K562 (cell line): ENCODE measurements around the gene ZYG11A. TPM values are rescaled to one million over a fixed set of nuclear protein-coding genes. Genes with fewer than 3 reads are reported as not detected.

Source experiments
- ATAC-seq: fragments of 200-7000 bp; cut with Tn5 transposase; 3 replicates; pipeline ENCODE4 v1.9.1; 2020; ENCODE audit warnings: moderate library complexity
- BruUV-seq: library from RNA; stranded (reverse); fragments of 400-500 nt; replicated peaks from 2 replicates; lab custom pipeline; 2021; lab: Mats Ljungman, UMichigan
- CTCF ChIA-PET: fragments of 300-600 bp; formaldehyde crosslinking; extraction: SDS; loops from one replicate; lab custom pipeline; 2021; ENCODE audit warnings: low intra/inter-chr PET ratio; lab: Yijun Ruan, JAX
- POLR2A ChIA-PET: fragments of 300-600, 350-650 bp; sonication (Branson Sonifier 250); formaldehyde crosslinking; extraction: SDS; loops from one replicate; lab custom pipeline; 2021; ENCODE audit warnings: antibody characterized with exemption, inconsistent platforms; lab: Yijun Ruan, JAX
- DNase-seq, 4 experiments: peaks; one replicate each; pipeline versions ENCODE4 v3.0.0 to v3.0.0-alpha.2; 2011 to 2018; ENCODE audit warnings: low spot score in 3 of 4, mixed read lengths in 3 of 4; ENCODE audit errors: extremely low read depth in 1 of 4
- FAIRE-seq: peaks from 2 replicates; lab custom pipeline; 2011; peaks lifted over from hg19 to GRCh38; lab: Jason Lieb, UNC
- H2AFZ ChIP-seq: 2 replicates; pipeline ENCODE4 v1.6.0; 2011; ENCODE audit warnings: low read depth, low read length, control low read depth, inconsistent platforms
- H3K27ac ChIP-seq: fragments of 200-600 bp; 3 replicates; pipeline ENCODE4 v1.8.0; 2011; ENCODE audit warnings: low read depth, mild to moderate bottlenecking, control low read depth, inconsistent platforms, low read length, moderate library complexity, mixed read lengths; ENCODE audit errors: extremely low read depth
- H3K27me3 ChIP-seq, 2 experiments: fragments of 300-600 bp in 1 of 2; 2 replicates in 1 of 2; 3 replicates in 1 of 2; pipeline versions ENCODE4 v1.6.0 to v1.8.0; 2011; ENCODE audit warnings: inconsistent platforms in 2 of 2, low read length in 2 of 2, mild to moderate bottlenecking in 1 of 2, mixed read lengths in 1 of 2, moderate library complexity in 1 of 2; ENCODE audit not compliant: control insufficient read depth in 2 of 2, insufficient read depth in 2 of 2
- H3K36me3 ChIP-seq: fragments of 300-600 bp; 3 replicates; pipeline ENCODE4 v1.8.0; 2011; ENCODE audit warnings: mild to moderate bottlenecking, low read length, inconsistent platforms; ENCODE audit not compliant: control insufficient read depth, insufficient read depth
- H3K4me1 ChIP-seq, 2 experiments: fragments of 200-600 bp in 1 of 2; replicated peaks in 1 of 2; 2 replicates in 1 of 2; 3 replicates in 1 of 2; pipeline versions ENCODE4 v1.5.1 to v1.8.0; 2011; ENCODE audit warnings: inconsistent platforms in 2 of 2, low read length in 2 of 2, mild to moderate bottlenecking in 1 of 2, mixed read lengths in 1 of 2, moderate library complexity in 1 of 2; ENCODE audit not compliant: control insufficient read depth in 2 of 2, insufficient read depth in 2 of 2
- H3K4me2 ChIP-seq: 2 replicates; pipeline ENCODE4 v1.6.1; 2011; ENCODE audit warnings: low read length, control low read depth, inconsistent platforms, mixed read lengths; ENCODE audit not compliant: insufficient read depth
- H3K4me3 ChIP-seq: fragments of 200-600 bp; sonication (generic), shearing (Covaris generic); 2 replicates; pipeline ENCODE4 v1.5.1; 2016; ENCODE audit warnings: control low read depth, inconsistent platforms
- H3K79me2 ChIP-seq: fragments of 200-600 bp; 3 replicates; pipeline ENCODE4 v1.8.0; 2011; ENCODE audit warnings: low read length, inconsistent platforms; ENCODE audit not compliant: control insufficient read depth, insufficient read depth
- H3K9ac ChIP-seq, 2 experiments: 2 replicates each; pipeline versions ENCODE4 v1.6.0 to v1.6.1; 2011; ENCODE audit warnings: low read depth in 2 of 2, low read length in 2 of 2, control low read depth in 1 of 2, inconsistent platforms in 1 of 2, mild to moderate bottlenecking in 1 of 2, mixed read lengths in 1 of 2; ENCODE audit not compliant: insufficient read depth in 1 of 2
- H3K9me1 ChIP-seq: one replicate; pipeline ENCODE4 v1.6.0; 2011; ENCODE audit warnings: inconsistent platforms, mild to moderate bottlenecking, low read length, moderate library complexity; ENCODE audit not compliant: control insufficient read depth, insufficient read depth
- H3K9me3 ChIP-seq: replicated peaks from 2 replicates; pipeline ENCODE4 v1.5.1; 2011; ENCODE audit warnings: low read depth, low read length, inconsistent platforms; ENCODE audit not compliant: control insufficient read depth, insufficient read depth
- H4K20me1 ChIP-seq: replicated peaks from 2 replicates; pipeline ENCODE4 v1.6.1; 2011; ENCODE audit warnings: low read length, inconsistent platforms, mixed read lengths; ENCODE audit not compliant: control insufficient read depth, insufficient read depth
- ATF3 ChIP-seq, 2 experiments: fragments of 450-650 bp in 1 of 2; sonication (generic) in 1 of 2; formaldehyde crosslinking in 1 of 2; IDR thresholded peaks in 1 of 2; conservative IDR thresholded peaks in 1 of 2; 2 replicates each; pipeline versions ENCODE4 v1.6.1 to v1.8.1; 2016 to 2023; ENCODE audit warnings: mild to moderate bottlenecking in 2 of 2, moderate library complexity in 2 of 2, inconsistent platforms in 1 of 2, missing genetic modification reagents in 1 of 2
- BCL6 ChIP-seq: fragments of 250-450 bp; sonication (Bioruptor Pico); IDR thresholded peaks from 2 replicates; pipeline ENCODE4 v1.4.0; 2020
- KDM5B ChIP-seq: fragments of 200-600 bp; sonication (generic); IDR thresholded peaks from 2 replicates; pipeline ENCODE4 v1.6.1; 2012; ENCODE audit warnings: low read depth, mild to moderate bottlenecking, moderate library complexity, low read length, control low read depth, inconsistent platforms; ENCODE audit not compliant: insufficient replicate concordance
- MYNN ChIP-seq, 2 experiments: sonication (generic); formaldehyde crosslinking in 1 of 2; IDR thresholded peaks; 2 replicates each; pipeline versions ENCODE4 v1.5.0 to v1.6.1; 2016 to 2020; ENCODE audit warnings: antibody characterized with exemption in 1 of 2, missing genetic modification reagents in 1 of 2
- NR2C2 ChIP-seq, 2 experiments: fragments of 200-800 bp in 1 of 2; sonication (Bioruptor generic) in 1 of 2; sonication (generic) in 1 of 2; formaldehyde crosslinking in 1 of 2; IDR thresholded peaks; 2 replicates each; pipeline versions ENCODE4 v1.6.1 to v1.8.0; 2016 to 2022; ENCODE audit warnings: mild to moderate bottlenecking in 1 of 2, missing compliant biosample characterization in 1 of 2, missing genetic modification characterization in 1 of 2, missing genetic modification reagents in 1 of 2
- NRF1 ChIP-seq, 2 experiments: fragments of 450-650 bp; IDR thresholded peaks in 1 of 2; conservative IDR thresholded peaks in 1 of 2; 2 replicates each; pipeline ENCODE4 v1.6.1; 2014; ENCODE audit warnings: mild to moderate bottlenecking in 2 of 2
- OTX1 ChIP-seq: fragments of 450-650 bp; formaldehyde crosslinking; IDR thresholded peaks from 2 replicates; pipeline ENCODE4 v1.4.0; 2022; ENCODE audit warnings: mild to moderate bottlenecking
- SIN3B ChIP-seq: fragments of 450-650 bp; IDR thresholded peaks from 2 replicates; pipeline ENCODE4 v1.6.1; 2017; ENCODE audit warnings: low read depth, mild to moderate bottlenecking, moderate library complexity
- ZNF707 ChIP-seq: fragments of 250-450 bp; sonication (Bioruptor Pico); conservative IDR thresholded peaks from 2 replicates; pipeline ENCODE4 v1.8.0; 2022; ENCODE audit warnings: inconsistent platforms, mild to moderate bottlenecking, moderate library complexity
- WGBS: fragments of 100-300 bp; shearing (Covaris generic); methylation state at CpG from one replicate; pipeline ENCODE4 v1.1.6; 2016; ENCODE audit warnings: low coverage, mixed read lengths; ENCODE audit not compliant: insufficient coverage; ENCODE audit errors: missing lambda C conversion rate; 5-methylcytosine and 5-hydroxymethylcytosine counted together
- in situ Hi-C: fragments of 300-500 bp; cut with MboI; formaldehyde crosslinking; loops from 4 replicates; pipeline ENCODE4 v1.15.0; 2018; ENCODE audit warnings: inconsistent platforms, mixed read lengths
- intact Hi-C: fragments of 100-400 bp; cut with micrococcal nuclease; formaldehyde crosslinking; loops from 2 replicates; pipeline ENCODE4 v1.14.2; 2022
- polyA plus RNA-seq, 8 experiments: library from polyadenylated mRNA; depleted of rRNA in 4 of 8; stranded (reverse) in 5 of 8; unstranded in 3 of 8; fragments of >200 nt; fragmentation: Nextera tagmentation in 2 of 8; fragmentation: Illumina TruSeq in 1 of 8; extraction: Ambion mirVana in 2 of 8; extraction: Trizol in 1 of 8; gene quantifications; 2 replicates each; pipeline versions ENCODE4 v1.2.1 to v1.2.3, GENCODE V29; 2011 to 2014; ENCODE audit warnings: inconsistent platforms in 1 of 8, missing spikeins in 1 of 8
- total RNA-seq, 7 experiments: library from RNA; depleted of rRNA in 6 of 7; stranded (reverse); fragments of >200 nt in 6 of 7; fragmentation: Illumina TruSeq in 2 of 7; extraction: Trizol in 2 of 7; gene quantifications; 2 replicates each; pipeline versions ENCODE4 v1.2.1 to v1.2.3, GENCODE V29; 2011 to 2021; ENCODE audit warnings: low replicate concordance in 1 of 7
- TF ChIP-seq, protein P1 (sequence below): conservative IDR thresholded peaks from 2 replicates; pipeline ENCODE4 v1.6.1; 2011; ENCODE audit warnings: low read depth, mild to moderate bottlenecking, low read length; ENCODE audit not compliant: control insufficient read depth
- TF ChIP-seq, protein P2 (sequence below): fragments of 250-450 bp; sonication (Bioruptor Pico); IDR thresholded peaks from 2 replicates; pipeline ENCODE4 v1.5.0; 2021; ENCODE audit warnings: mild to moderate bottlenecking, moderate library complexity
- TF ChIP-seq, protein P3 (sequence below): fragments of 450-650 bp; IDR thresholded peaks from 2 replicates; pipeline ENCODE4 v1.6.1; 2016; ENCODE audit warnings: mild to moderate bottlenecking

The ZYG11A gene
- total and polyA plus RNA-seq, 9 of the 15 experiments (the other 6 are each of a cell fraction or from before 2014, with no cell fraction given): 4.5 to 21.9 (median 14.0) TPM

DNA sequence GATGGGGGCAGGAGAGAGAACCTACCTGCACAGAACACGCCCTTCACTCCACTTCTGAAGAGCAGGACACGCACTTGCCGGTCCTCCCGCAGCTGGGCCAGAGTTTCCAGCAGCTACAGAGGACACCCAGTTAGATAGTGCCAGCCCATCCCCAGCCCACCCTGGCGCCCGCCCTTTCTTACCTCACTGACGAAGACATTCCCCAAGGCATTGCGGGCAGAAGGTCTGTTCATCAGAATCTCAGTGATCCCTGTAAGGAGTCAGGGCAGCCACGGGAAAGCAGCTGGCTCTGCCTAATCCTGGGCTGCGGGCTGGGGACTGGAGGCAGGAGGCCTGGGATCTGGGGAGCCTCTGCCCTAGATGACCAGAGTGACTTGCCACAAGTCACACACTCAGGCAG, 69.0 kb downstream of the ZYG11A start:
- H3K4me3 ChIP-seq: no peak overlapping the region
- no peaks in the 10 kb centered on the region for H3K9me1 ChIP-seq
- CTCF ChIA-PET: no interaction called here
- FAIRE-seq (no peak), ATAC-seq (peak; percentile 2; the same call in 1 of the 3 replicates), DNase-seq (no peak)
- peak overlapping the region; percentile 29 to 68; a peak in 2 of 4 replicates for H3K9ac ChIP-seq
- WGBS: 87% methylated on average over 6 of the region's 10 CpGs
- H3K79me2 ChIP-seq: no peaks in the 10 kb centered on the region
- H2AFZ ChIP-seq: peak overlapping the region; percentile 72
- POLR2A ChIA-PET: interaction anchor here (0.6 to 1.5 kb wide), 3 partner anchors 14 to 169 kb away, joined by 3 to 5 read pairs (median 4); no protein-coding TSS in a partner anchor
- no peaks in the 10 kb centered on the region for H3K9me3 ChIP-seq
- intact Hi-C loops: no loop called here
- BruUV-seq: no TSS peak
- no peaks in the 10 kb centered on the region for H4K20me1 ChIP-seq
- peaks cover 46 to 50% of the 10 kb centered on the region in 2 experiments for H3K4me1 ChIP-seq
- no peaks in the 10 kb centered on the region for H3K27me3 ChIP-seq
- H3K27ac ChIP-seq: peak overlapping the region; percentile 46; the same call in 1 of the 3 replicates
- no peak overlapping the region for H3K4me2 ChIP-seq
- in situ Hi-C loops: loop anchor here (25.0 kb wide), 1 partner anchor 276 kb away; the partner anchor contains the start of gene CPT2
- peaks cover 4% of the 10 kb centered on the region; the same call in 1 of the 3 replicates for H3K36me3 ChIP-seq
- TF ChIP-seq ZNF707 (no peak), NR2C2 (CRISPR knock-in tag; IDR thresholded peaks at IDR 0.05) (no peak), NR2C2 (tag; IDR thresholded peaks at IDR 0.05) (no peak), KDM5B (no peak), BCL6 (no peak), SIN3B (no peak), OTX1 (CRISPR knock-in tag) (no peak), MYNN (IDR thresholded peaks at IDR 0.05) (no peak), MYNN (CRISPR knock-in tag; IDR thresholded peaks at IDR 0.05) (no peak), NRF1 (conservative IDR thresholded peaks at IDR 0.05 in 1 of 2, IDR thresholded peaks at IDR 0.05 in 1 of 2) (no peak), ATF3 (IDR thresholded peaks at IDR 0.05) (no peak), ATF3 (CRISPR knock-in tag; conservative IDR thresholded peaks at IDR 0.05) (no peak)
- TF ChIP-seq, protein P1, sequence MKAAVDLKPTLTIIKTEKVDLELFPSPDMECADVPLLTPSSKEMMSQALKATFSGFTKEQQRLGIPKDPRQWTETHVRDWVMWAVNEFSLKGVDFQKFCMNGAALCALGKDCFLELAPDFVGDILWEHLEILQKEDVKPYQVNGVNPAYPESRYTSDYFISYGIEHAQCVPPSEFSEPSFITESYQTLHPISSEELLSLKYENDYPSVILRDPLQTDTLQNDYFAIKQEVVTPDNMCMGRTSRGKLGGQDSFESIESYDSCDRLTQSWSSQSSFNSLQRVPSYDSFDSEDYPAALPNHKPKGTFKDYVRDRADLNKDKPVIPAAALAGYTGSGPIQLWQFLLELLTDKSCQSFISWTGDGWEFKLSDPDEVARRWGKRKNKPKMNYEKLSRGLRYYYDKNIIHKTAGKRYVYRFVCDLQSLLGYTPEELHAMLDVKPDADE: no peak
- TF ChIP-seq, protein P2, sequence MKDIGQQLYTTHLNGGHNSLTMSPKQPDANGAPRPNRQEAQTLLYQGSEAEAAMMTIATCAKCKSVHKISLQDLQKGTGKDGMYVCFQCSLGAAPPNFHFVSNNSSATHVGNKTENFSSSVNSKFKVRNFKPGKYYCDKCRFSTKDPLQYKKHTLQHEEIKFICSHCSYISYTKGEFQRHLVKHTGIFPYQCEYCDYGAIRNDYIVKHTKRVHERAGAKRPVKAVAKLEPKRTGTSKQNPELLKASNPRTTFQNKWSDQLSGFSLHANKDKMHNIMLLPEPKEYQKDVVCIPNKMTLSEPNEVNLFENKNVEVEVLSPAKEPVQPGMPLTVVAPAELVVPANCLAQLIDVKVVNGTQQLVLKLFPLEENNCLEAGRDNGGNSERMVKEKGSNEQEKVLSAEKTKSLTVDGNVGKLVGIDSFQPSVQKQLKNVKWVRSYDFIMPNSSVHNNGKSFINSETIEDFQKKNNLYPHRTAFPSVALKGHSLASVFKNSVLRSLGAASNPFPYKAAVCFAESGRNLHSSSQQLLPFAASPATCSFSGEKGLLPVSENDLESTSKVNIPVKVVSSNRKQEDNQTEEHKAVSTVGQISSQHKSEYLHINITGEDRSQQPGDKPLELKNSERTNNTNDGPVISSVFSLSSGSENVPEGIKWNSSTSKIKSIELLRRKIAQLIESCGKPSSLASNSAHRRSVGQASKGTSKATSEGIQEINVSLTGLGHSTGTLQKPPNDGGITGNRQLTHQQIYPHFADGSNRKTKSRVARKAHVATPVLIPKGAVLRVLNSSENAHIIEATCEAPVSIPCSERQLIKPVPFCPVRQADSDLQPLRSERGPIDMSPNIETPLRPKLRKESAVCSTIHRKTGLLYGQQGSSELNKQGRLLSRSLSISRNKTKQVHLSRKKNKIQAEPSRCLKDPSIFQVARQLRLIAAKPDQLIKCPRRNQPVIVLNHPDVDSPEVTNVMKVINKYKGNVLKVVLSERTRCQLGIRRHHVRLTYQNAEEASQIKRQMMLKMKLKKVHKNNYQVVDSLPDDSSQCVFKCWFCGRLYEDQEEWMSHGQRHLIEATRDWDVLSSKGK: no peak
- TF ChIP-seq, protein P3, sequence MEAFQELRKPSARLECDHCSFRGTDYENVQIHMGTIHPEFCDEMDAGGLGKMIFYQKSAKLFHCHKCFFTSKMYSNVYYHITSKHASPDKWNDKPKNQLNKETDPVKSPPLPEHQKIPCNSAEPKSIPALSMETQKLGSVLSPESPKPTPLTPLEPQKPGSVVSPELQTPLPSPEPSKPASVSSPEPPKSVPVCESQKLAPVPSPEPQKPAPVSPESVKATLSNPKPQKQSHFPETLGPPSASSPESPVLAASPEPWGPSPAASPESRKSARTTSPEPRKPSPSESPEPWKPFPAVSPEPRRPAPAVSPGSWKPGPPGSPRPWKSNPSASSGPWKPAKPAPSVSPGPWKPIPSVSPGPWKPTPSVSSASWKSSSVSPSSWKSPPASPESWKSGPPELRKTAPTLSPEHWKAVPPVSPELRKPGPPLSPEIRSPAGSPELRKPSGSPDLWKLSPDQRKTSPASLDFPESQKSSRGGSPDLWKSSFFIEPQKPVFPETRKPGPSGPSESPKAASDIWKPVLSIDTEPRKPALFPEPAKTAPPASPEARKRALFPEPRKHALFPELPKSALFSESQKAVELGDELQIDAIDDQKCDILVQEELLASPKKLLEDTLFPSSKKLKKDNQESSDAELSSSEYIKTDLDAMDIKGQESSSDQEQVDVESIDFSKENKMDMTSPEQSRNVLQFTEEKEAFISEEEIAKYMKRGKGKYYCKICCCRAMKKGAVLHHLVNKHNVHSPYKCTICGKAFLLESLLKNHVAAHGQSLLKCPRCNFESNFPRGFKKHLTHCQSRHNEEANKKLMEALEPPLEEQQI: no peak
